8988T (cell line): ENCODE results near the gene TMEM40.
A peak's percentile ranks its signal among the peaks of the same experiment; 100 is the strongest.

ENCODE experiments used
- DNase-seq: peaks from one replicate; pipeline ENCODE4 v3.0.0; 2011

Gene TMEM40

GRCh38 chr3:12775226-12775625 is 16.2 kb upstream of the TMEM40 start:
- DNase-seq: no peak

GRCh38 chr3:12774619-12775018 is 15.6 kb upstream of the TMEM40 start:
- no peak for DNase-seq

GRCh38 chr3:12773710-12774086 is 14.6 kb upstream of the TMEM40 start:
- DNase-seq: no peak

- no peak for DNase-seq
Measured at GRCh38 chr3:12773030-12773709, 14.1 kb upstream of the TMEM40 start.

- no peak for DNase-seq
Measured at GRCh38 chr3:12772462-12772861, 13.4 kb upstream of the TMEM40 start.

GRCh38 chr3:12771236-12771635 is 12.2 kb upstream of the TMEM40 start:
- no peak for DNase-seq

GRCh38 chr3:12769761-12770160 is 10.7 kb upstream of the TMEM40 start:
- DNase-seq: no peak

- DNase-seq: no peak
Measured at GRCh38 chr3:12768579-12769527, 9.8 kb upstream of the TMEM40 start.

GRCh38 chr3:12766541-12766940 is 7.5 kb upstream of the TMEM40 start:
- no peak for DNase-seq

GRCh38 chr3:12764171-12764776 is 5.2 kb upstream of the TMEM40 start:
- no peak for DNase-seq

GRCh38 chr3:12759693-12760565 is 870 bp upstream of the TMEM40 start:
- no peak for DNase-seq

GRCh38 chr3:12758025-12758781 is 856 bp downstream of the TMEM40 start:
- DNase-seq: no peak

- no peak for DNase-seq
Measured at GRCh38 chr3:12756635-12757034, 2.4 kb downstream of the TMEM40 start.

- DNase-seq: no peak
Measured at GRCh38 chr3:12756175-12756574, 2.9 kb downstream of the TMEM40 start.

GRCh38 chr3:12755754-12756153 is 3.3 kb downstream of the TMEM40 start:
- DNase-seq: no peak

GRCh38 chr3:12754313-12754712 is 4.7 kb downstream of the TMEM40 start:
- no peak for DNase-seq

GRCh38 chr3:12753275-12754028 is 5.6 kb downstream of the TMEM40 start:
- no peak for DNase-seq

GRCh38 chr3:12752809-12753208 is 6.2 kb downstream of the TMEM40 start:
- no peak for DNase-seq

GRCh38 chr3:12752102-12752501 is 7.0 kb downstream of the TMEM40 start:
- no peak for DNase-seq

GRCh38 chr3:12751571-12751970 is 7.5 kb downstream of the TMEM40 start:
- peak; percentile 43 for DNase-seq

- DNase-seq: no peak
Measured at GRCh38 chr3:12750658-12751071, 8.4 kb downstream of the TMEM40 start.
